Mucosa of descending colon (tissue), 3 donors: ENCODE results near the gene XIST. TPM values are rescaled to one million over a fixed set of nuclear protein-coding genes. Genes with fewer than 3 reads are reported as not detected.

Experiments
- ATAC-seq: fragments of 200-7000 bp; cut with Tn5 transposase; one replicate; pipeline ENCODE4 v1.9.1; 2020; ENCODE audit warnings: mild to moderate bottlenecking, moderate library complexity
- DNase-seq, 3 donors: peaks; one replicate each; pipeline ENCODE4 v3.0.0-alpha.2; 2020
- H3K36me3 ChIP-seq: fragments of 200-600 bp; one replicate; pipeline ENCODE4 v1.8.0; 2021; ENCODE audit warnings: low read depth, mild to moderate bottlenecking
- H3K4me1 ChIP-seq: fragments of 200-600 bp; one replicate; pipeline ENCODE4 v1.8.0; 2021; ENCODE audit warnings: low read depth, mild to moderate bottlenecking
- H3K4me3 ChIP-seq: fragments of 200-600 bp; one replicate; pipeline ENCODE4 v1.8.0; 2021; ENCODE audit warnings: mild to moderate bottlenecking
- H3K9me3 ChIP-seq: fragments of 200-600 bp; one replicate; pipeline ENCODE4 v1.8.0; 2021; ENCODE audit warnings: mild to moderate bottlenecking
- intact Hi-C, 2 donors: fragments of 100-400 bp; cut with DNase I in 1 of 2; cut with micrococcal nuclease in 1 of 2; formaldehyde crosslinking; loops; one replicate each; pipeline versions ENCODE4 v1.11.0 to v1.11.1; 2022; cut with DNase I, micrococcal nuclease
- total RNA-seq, 3 donors: library from RNA; stranded (reverse); fragmentation: NEBNext Ultra II Directional in 2 of 3; extraction: Animal tissue kit (Norgen Biotek cat#: 25700) in 2 of 3; gene quantifications; one replicate each; pipeline versions ENCODE4 v1.2.1 to v1.2.4, GENCODE V29; 2021 to 2023
- TF ChIP-seq, protein P1 (sequence below): fragments of 200-600 bp; IDR thresholded peaks from one replicate; pipeline ENCODE4 v1.8.0; 2022; ENCODE audit warnings: antibody characterized with exemption, mild to moderate bottlenecking
- donor health status: DM: no; HTN: no; CAD: no; lungs with moderate emphysema.
- donor health status: DM: no; HTN: no; CAD: no.
- donor health status: DM: no; HTN: yes; CAD: no.

XIST gene
- total RNA-seq, 3 donors from 2014 or later: 1.1 to 231 (median 3.3) TPM

DNA sequence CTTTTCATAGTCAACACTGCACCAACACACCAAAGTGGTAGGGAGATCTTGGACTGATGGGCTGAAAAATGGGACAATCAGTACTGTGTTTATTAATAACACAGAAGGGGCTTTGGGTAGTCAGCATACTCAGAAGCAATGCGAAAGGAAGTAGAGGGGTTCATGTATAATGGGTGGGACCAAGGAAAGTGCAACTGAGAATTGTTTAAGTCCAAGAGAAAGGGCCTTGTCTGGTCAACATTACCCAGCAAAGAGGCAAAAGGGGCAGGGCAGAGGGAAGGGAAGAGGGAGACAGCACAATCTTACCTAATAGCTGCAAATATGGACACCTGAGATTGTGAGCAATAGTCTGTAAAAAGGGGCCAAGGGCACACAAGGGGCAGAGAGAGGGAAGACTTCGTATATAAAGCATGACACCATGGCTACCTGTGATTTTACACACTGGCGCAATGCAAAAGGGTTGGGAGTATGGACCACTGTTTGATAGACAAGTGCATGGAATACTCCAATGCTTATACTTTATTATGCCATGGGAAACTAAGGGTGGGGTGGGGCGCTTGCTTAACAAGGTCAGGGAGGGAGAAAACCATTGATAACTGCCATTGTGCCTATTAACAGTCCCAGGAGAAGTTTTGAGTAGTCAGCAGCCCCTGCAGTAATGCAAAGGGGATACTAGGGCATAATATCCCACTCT lies 9.8 kb downstream of the XIST start:
- Histone ChIP-seq H3K4me1 (no peaks in the 10 kb centered on the region), H3K4me3 (no peak overlapping the region), H3K36me3 (no peaks in the 10 kb centered on the region), H3K9me3 (no peaks in the 10 kb centered on the region)
- DNase-seq (no peak), ATAC-seq (no peak)
- TF ChIP-seq, protein P1, sequence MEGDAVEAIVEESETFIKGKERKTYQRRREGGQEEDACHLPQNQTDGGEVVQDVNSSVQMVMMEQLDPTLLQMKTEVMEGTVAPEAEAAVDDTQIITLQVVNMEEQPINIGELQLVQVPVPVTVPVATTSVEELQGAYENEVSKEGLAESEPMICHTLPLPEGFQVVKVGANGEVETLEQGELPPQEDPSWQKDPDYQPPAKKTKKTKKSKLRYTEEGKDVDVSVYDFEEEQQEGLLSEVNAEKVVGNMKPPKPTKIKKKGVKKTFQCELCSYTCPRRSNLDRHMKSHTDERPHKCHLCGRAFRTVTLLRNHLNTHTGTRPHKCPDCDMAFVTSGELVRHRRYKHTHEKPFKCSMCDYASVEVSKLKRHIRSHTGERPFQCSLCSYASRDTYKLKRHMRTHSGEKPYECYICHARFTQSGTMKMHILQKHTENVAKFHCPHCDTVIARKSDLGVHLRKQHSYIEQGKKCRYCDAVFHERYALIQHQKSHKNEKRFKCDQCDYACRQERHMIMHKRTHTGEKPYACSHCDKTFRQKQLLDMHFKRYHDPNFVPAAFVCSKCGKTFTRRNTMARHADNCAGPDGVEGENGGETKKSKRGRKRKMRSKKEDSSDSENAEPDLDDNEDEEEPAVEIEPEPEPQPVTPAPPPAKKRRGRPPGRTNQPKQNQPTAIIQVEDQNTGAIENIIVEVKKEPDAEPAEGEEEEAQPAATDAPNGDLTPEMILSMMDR: no peak
- intact Hi-C loops: no loop called here

DNA sequence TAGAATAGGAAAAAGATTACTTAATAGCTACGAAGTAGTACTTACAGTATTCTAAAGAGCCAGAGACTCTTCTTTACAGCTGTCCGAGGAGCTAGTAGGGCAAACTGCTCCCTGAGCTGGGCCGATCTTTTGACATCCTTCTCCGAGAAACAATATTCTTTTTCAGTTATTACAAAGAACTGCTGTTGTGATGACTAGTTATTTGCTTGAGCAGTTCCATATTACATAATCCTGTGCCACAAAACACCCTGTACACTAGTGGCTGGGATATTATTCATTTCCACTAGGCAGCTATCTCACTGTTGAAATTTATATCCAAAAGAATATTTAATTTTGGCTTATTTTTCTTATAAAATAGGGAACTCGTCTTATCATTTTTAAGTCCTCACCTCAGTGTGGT lies 11.2 kb downstream of the XIST start:
- no peak for ATAC-seq
- Histone ChIP-seq H3K4me1 (no peaks in the 10 kb centered on the region), H3K36me3 (no peaks in the 10 kb centered on the region), H3K9me3 (no peaks in the 10 kb centered on the region), H3K4me3 (no peak overlapping the region)
- no peak for DNase-seq
- TF ChIP-seq, protein P1: no peak
- intact Hi-C loops: no loop called here

- TF ChIP-seq, protein P1: no peak
- Histone ChIP-seq H3K4me1 (no peaks in the 10 kb centered on the region), H3K36me3 (no peaks in the 10 kb centered on the region), H3K9me3 (no peaks in the 10 kb centered on the region), H3K4me3 (no peak overlapping the region)
- ATAC-seq: no peak
- intact Hi-C loops: no loop called here
- DNase-seq: no peak
Observed at GRCh38 chrX:73840120-73840924, 12.2 kb downstream of the XIST start.

GRCh38 chrX:73839152-73839551 lies 13.4 kb downstream of the XIST start:
- ATAC-seq (no peak), DNase-seq (no peak)
- TF ChIP-seq, protein P1: no peak
- intact Hi-C loops: no loop called here
- Histone ChIP-seq H3K36me3 (no peaks in the 10 kb centered on the region), H3K4me1 (no peaks in the 10 kb centered on the region), H3K9me3 (no peaks in the 10 kb centered on the region), H3K4me3 (no peak overlapping the region)

- ATAC-seq (no peak), DNase-seq (no peak)
- intact Hi-C loops: no loop called here
- no peaks in the 10 kb centered on the region for H3K4me1 ChIP-seq
- H3K4me3 ChIP-seq: no peak overlapping the region
- TF ChIP-seq, protein P1: no peak
- H3K9me3 ChIP-seq: no peaks in the 10 kb centered on the region
- no peaks in the 10 kb centered on the region for H3K36me3 ChIP-seq
Observed at GRCh38 chrX:73838123-73838522, 14.4 kb downstream of the XIST start.
